GM21825 (cell line): ENCODE results near the gene SPART.

Experiments
- ATAC-seq: cut with Tn5 transposase; IDR thresholded peaks from one replicate; pipeline ENCODE4 v1.9.1; 2021; ENCODE audit warnings: mild to moderate bottlenecking, moderate library complexity; ENCODE audit not compliant: unreplicated experiment

Gene SPART

GRCh38 chr13:36346222-36347083 is at the start of gene SPART:
Gene SPART (minus strand): TSS chr13:36346394. CDS start chr13:36335830, 10,564 bp downstream.
- ATAC-seq: peak; percentile 95

- no peak for ATAC-seq
These were observed 49.1 kb upstream of the SPART start for GRCh38 chr13:36395280-36395679.

GRCh38 chr13:36385489-36385888 is 39.3 kb upstream of the SPART start:
- no peak for ATAC-seq

- no peak for ATAC-seq
These were observed 35.8 kb upstream of the SPART start for GRCh38 chr13:36382030-36382429.

GRCh38 chr13:36377826-36378468 is 31.8 kb upstream of the SPART start:
- ATAC-seq: no peak

GRCh38 chr13:36374063-36374462 is 27.9 kb upstream of the SPART start:
- ATAC-seq: no peak

GRCh38 chr13:36371185-36371584 is 25.0 kb upstream of the SPART start:
- no peak for ATAC-seq

- no peak for ATAC-seq
These were observed 23.9 kb upstream of the SPART start for GRCh38 chr13:36370108-36370429.

GRCh38 chr13:36369268-36370107 is 23.3 kb upstream of the SPART start:
- ATAC-seq: no peak

- no peak for ATAC-seq
These were observed 19.8 kb upstream of the SPART start for GRCh38 chr13:36366031-36366430.

- no peak for ATAC-seq
These were observed 17.2 kb upstream of the SPART start for GRCh38 chr13:36363366-36363863.

GRCh38 chr13:36362914-36363313 is 16.7 kb upstream of the SPART start:
- ATAC-seq: no peak

GRCh38 chr13:36362251-36362650 is 16.1 kb upstream of the SPART start:
- ATAC-seq: no peak

- ATAC-seq: no peak
These were observed 14.7 kb upstream of the SPART start for GRCh38 chr13:36360903-36361302.

GRCh38 chr13:36359301-36359950 is 13.2 kb upstream of the SPART start:
- no peak for ATAC-seq

GRCh38 chr13:36358175-36358718 is 12.1 kb upstream of the SPART start:
- ATAC-seq: no peak

- ATAC-seq: no peak
These were observed 11.5 kb upstream of the SPART start for GRCh38 chr13:36357692-36358091.

GRCh38 chr13:36357231-36357630 is 11.0 kb upstream of the SPART start:
- no peak for ATAC-seq

- ATAC-seq: no peak
These were observed 9.9 kb upstream of the SPART start for GRCh38 chr13:36356058-36356457.

GRCh38 chr13:36355632-36356031 is 9.4 kb upstream of the SPART start:
- no peak for ATAC-seq
